ENCODE measurements around the gene QSER1. TPM values are rescaled to one million over a fixed set of nuclear protein-coding genes. Genes with fewer than 3 reads are reported as not detected.

Gene QSER1
- total and polyA plus RNA-seq, 9 of the 15 experiments (the other 6 are each of a cell fraction or from before 2014, with no cell fraction given) = 5.8 to 33.6 (median 22.3) TPM

GRCh38 chr11:33015621-33016551 lies 123.3 kb downstream of the QSER1 start, which contains the start of gene DEPDC7 (continued):
- TF ChIP-seq RB1 (IDR thresholded peaks at IDR 0.05; ENCODE audit: low read depth) = 0 out of 2 replicates have a peak, but pooled peaks have one; percentile 61
- TF ChIP-seq CHD1 (IDR thresholded peaks at IDR 0.05; ENCODE audit: low read length) = no peak
- TF ChIP-seq E2F6 (IDR thresholded peaks at IDR 0.05; ENCODE audit: borderline replicate concordance in 1 of 2, extremely low read depth in 1 of 2, insufficient read depth in 1 of 2, insufficient read length in 1 of 2, low read depth in 1 of 2, low read length in 1 of 2, poor library complexity in 1 of 2, severe bottlenecking in 1 of 2) = peak; percentile 92 to 95
- no peak for TF ChIP-seq TBL1XR1 (IDR thresholded peaks at IDR 0.05; ENCODE audit: low read length in 2 of 2)
- 0 out of 2 replicates have a peak, but pooled peaks have one; percentile 28 for TF ChIP-seq ZBTB17 (CRISPR knock-in tag; IDR thresholded peaks at IDR 0.05)
- peak; percentile 79 for TF ChIP-seq BHLHE40 (IDR thresholded peaks at IDR 0.05; ENCODE audit: low read length)
- no peak; the same call in 1 of the 2 replicates for TF ChIP-seq ZBTB7A (IDR thresholded peaks at IDR 0.05; ENCODE audit: borderline replicate concordance, control insufficient read depth, low read depth, low read length)
- TF ChIP-seq NR2C2 (CRISPR knock-in tag; IDR thresholded peaks at IDR 0.05) = peak; percentile 47; the same call in 1 of the 2 replicates
- TF ChIP-seq NR2C2 (tag; IDR thresholded peaks at IDR 0.05) = 0 out of 2 replicates have a peak, but pooled peaks have one; percentile 12
- TF ChIP-seq LEF1 (IDR thresholded peaks at IDR 0.05) = no peak
- TF ChIP-seq CEBPB (tag; IDR thresholded peaks at IDR 0.05) = 0 out of 2 replicates have a peak, but pooled peaks have one; percentile 1
- TF ChIP-seq POU5F1 (IDR thresholded peaks at IDR 0.05; ENCODE audit: borderline replicate concordance, low read depth, low read length, partially characterized antibody) = no peak
- TF ChIP-seq SIN3B (IDR thresholded peaks at IDR 0.05; ENCODE audit: low read depth) = no peak
- 0 out of 2 replicates have a peak, but pooled peaks have one; percentile 4 for TF ChIP-seq CREB1 (IDR thresholded peaks at IDR 0.05)
- TF ChIP-seq CREB1 (CRISPR knock-in tag; IDR thresholded peaks at IDR 0.05) = peak; percentile 16; the same call in 1 of the 2 replicates
- TF ChIP-seq ZBTB5 (IDR thresholded peaks at IDR 0.05) = no peak
- TF ChIP-seq RAD51 (IDR thresholded peaks at IDR 0.05; ENCODE audit: borderline replicate concordance, low read depth) = peak; percentile 97
- no peak for TF ChIP-seq POLR3A (IDR thresholded peaks at IDR 0.05; ENCODE audit: borderline replicate concordance, extremely low read depth, insufficient read depth, insufficient read length)
- no peak for TF ChIP-seq ZNF41 (CRISPR knock-in tag; conservative IDR thresholded peaks at IDR 0.05)
- no peak for TF ChIP-seq TCF15 (CRISPR knock-in tag; IDR thresholded peaks at IDR 0.05)
- no peak for TF ChIP-seq MAFG (tag; conservative IDR thresholded peaks at IDR 0.05)
- TF ChIP-seq BRF1 (IDR thresholded peaks at IDR 0.05; ENCODE audit: borderline replicate concordance, extremely low read depth, insufficient read length) = no peak
